Suprapubic skin (tissue), 4 donors: ENCODE data around the gene FGA. TPM values are rescaled to one million over a fixed set of nuclear protein-coding genes. Genes with fewer than 3 reads are reported as not detected.
"Not testable (repeated sequence)": the region's sequence is repeated elsewhere in the genome, so short reads cannot be mapped to it uniquely, and the experiment has no call there.

Experiments used
- DNase-seq, 2 donors: peaks; one replicate each; pipeline ENCODE4 v3.0.0-alpha.2; 2019; ENCODE audit warnings: low spot score in 2 of 2
- H3K27ac ChIP-seq: fragments of 200-600 bp; sonication (generic); one replicate; pipeline ENCODE4 v1.5.1; 2019
- H3K27me3 ChIP-seq: fragments of 200-600 bp; sonication (generic); one replicate; pipeline ENCODE4 v1.5.1; 2019
- H3K36me3 ChIP-seq: fragments of 200-600 bp; sonication (generic); one replicate; pipeline ENCODE4 v1.5.1; 2019
- H3K4me1 ChIP-seq: fragments of 200-600 bp; sonication (generic); one replicate; pipeline ENCODE4 v1.5.1; 2019
- H3K4me3 ChIP-seq: fragments of 200-600 bp; sonication (generic); one replicate; pipeline ENCODE4 v1.5.1; 2019; ENCODE audit warnings: mild to moderate bottlenecking
- H3K9me3 ChIP-seq: fragments of 200-600 bp; sonication (generic); one replicate; pipeline ENCODE4 v1.5.1; 2019
- CTCF ChIP-seq, 2 donors: fragments of 200-600 bp in 1 of 2; fragments of 450-650 bp in 1 of 2; sonication (generic) in 1 of 2; IDR thresholded peaks; one replicate each; pipeline ENCODE4 v1.5.1; 2016 to 2019; ENCODE audit warnings: antibody characterized with exemption in 2 of 2, mild to moderate bottlenecking in 1 of 2, moderate library complexity in 1 of 2
- EP300 ChIP-seq: sonication (generic); formaldehyde crosslinking; IDR thresholded peaks from one replicate; pipeline ENCODE4 v1.6.1; 2017; ENCODE audit warnings: antibody characterized with exemption
- POLR2A ChIP-seq, 2 donors: fragments of 450-650 bp; IDR thresholded peaks; one replicate each; pipeline ENCODE4 v1.6.1; 2017; ENCODE audit warnings: antibody characterized with exemption in 2 of 2, mild to moderate bottlenecking in 2 of 2, moderate library complexity in 2 of 2
- POLR2AphosphoS5 ChIP-seq, 3 donors: sonication (generic); formaldehyde crosslinking; IDR thresholded peaks; one replicate each; pipeline ENCODE4 v1.6.1; 2017; ENCODE audit warnings: antibody characterized with exemption in 3 of 3
- WGBS: methylation state at CpG from one replicate; pipeline ENCODE4 v1.1.5; 2018; 5-methylcytosine and 5-hydroxymethylcytosine counted together
- total RNA-seq, 4 donors: library from RNA; depleted of rRNA; stranded (reverse); fragments of >200 nt; gene quantifications; one replicate each; pipeline ENCODE4 v1.1.0, GENCODE V29; 2016

Gene FGA
- total RNA-seq, 4 donors from 2014 or later: 30.0 TPM; not detected in 3

- WGBS: 83% methylated on average over 7 of the region's 7 CpGs
- no peak overlapping the region for H3K4me3 ChIP-seq
- H3K9me3 ChIP-seq: no peaks in the 10 kb centered on the region
- no peak for DNase-seq
- TF ChIP-seq EP300 (no peak), POLR2AphosphoS5 (IDR thresholded peaks at IDR 0.05) (no peak), POLR2A (IDR thresholded peaks at IDR 0.05) (no peak), CTCF (IDR thresholded peaks at IDR 0.05) (no peak)
- H3K27ac ChIP-seq: no peak overlapping the region
- no peaks in the 10 kb centered on the region for H3K27me3 ChIP-seq
- no peaks in the 10 kb centered on the region for H3K36me3 ChIP-seq
- H3K4me1 ChIP-seq: no peaks in the 10 kb centered on the region
Observed at GRCh38 chr4:154597798-154598774, 7.5 kb upstream of the FGA start.

- H3K27me3 ChIP-seq, H3K36me3 ChIP-seq, H3K4me3 ChIP-seq, DNase-seq, H3K4me1 ChIP-seq, H3K27ac ChIP-seq, H3K9me3 ChIP-seq: not testable (repeated sequence)
- WGBS: 91% methylated on average over 11 of the region's 11 CpGs
Observed at GRCh38 chr4:154597281-154597680, 6.7 kb upstream of the FGA start.

DNA sequence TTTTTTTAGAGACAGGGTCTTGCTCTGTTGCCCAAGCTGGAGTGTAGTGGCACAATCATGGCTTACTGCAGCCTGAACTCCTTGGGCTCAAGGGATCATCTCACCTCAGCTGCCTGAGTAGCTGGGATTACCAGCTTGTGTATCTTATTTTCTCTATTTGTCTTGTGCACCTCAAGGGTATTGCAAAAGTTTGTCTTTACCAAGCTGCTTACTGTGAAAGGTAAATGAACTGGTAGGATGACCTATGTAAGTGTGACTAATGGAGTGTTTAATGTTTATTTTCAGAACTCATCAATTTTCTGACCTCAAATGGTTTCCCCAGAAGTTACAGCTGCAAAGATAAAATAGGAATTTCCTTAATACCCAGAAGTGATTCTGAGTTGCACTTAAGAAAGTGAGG, 5.3 kb upstream of the FGA start:
- no peak overlapping the region for H3K27ac ChIP-seq
- no peaks in the 10 kb centered on the region for H3K9me3 ChIP-seq
- TF ChIP-seq CTCF (IDR thresholded peaks at IDR 0.05): no peak
- no peak for TF ChIP-seq POLR2A (IDR thresholded peaks at IDR 0.05)
- TF ChIP-seq POLR2AphosphoS5 (IDR thresholded peaks at IDR 0.05): no peak
- TF ChIP-seq EP300: no peak
- DNase-seq: no peak
- H3K4me3 ChIP-seq: no peak overlapping the region
- no peaks in the 10 kb centered on the region for H3K36me3 ChIP-seq
- no peaks in the 10 kb centered on the region for H3K4me1 ChIP-seq
- H3K27me3 ChIP-seq: no peaks in the 10 kb centered on the region

DNA sequence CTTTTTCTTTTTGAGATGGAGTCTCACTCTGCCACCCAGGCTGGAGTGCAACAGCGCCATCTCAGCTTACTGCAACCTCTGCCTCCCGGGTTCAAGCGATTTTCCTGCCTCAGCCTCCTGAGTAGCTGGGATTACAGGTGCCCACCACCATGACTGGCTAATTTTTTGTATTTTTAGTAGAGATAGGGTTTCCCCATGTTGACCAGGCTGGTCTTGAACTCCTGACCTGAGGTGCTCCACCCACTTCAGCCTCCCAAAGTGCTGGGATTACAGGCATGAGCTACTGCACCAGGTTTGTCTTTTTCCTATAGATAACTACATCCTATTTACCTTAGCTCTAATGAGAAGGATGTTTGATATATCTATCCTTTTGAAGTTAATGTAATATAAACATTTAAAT, 3.8 kb upstream of the FGA start:
- DNase-seq: not testable (repeated sequence)

GRCh38 chr4:154593868-154594267, 3.3 kb upstream of the FGA start:
- DNase-seq: no peak
- Histone ChIP-seq H3K27me3 (peaks cover 10% of the 10 kb centered on the region), H3K36me3 (no peaks in the 10 kb centered on the region), H3K4me3 (no peak overlapping the region), H3K9me3 (no peaks in the 10 kb centered on the region), H3K27ac (no peak overlapping the region), H3K4me1 (no peaks in the 10 kb centered on the region)
- WGBS: 41% methylated on average over 2 of the region's 2 CpGs
- TF ChIP-seq POLR2AphosphoS5 (IDR thresholded peaks at IDR 0.05) (no peak), EP300 (no peak), CTCF (IDR thresholded peaks at IDR 0.05) (no peak), POLR2A (IDR thresholded peaks at IDR 0.05) (no peak)

More for the DNA sequence above, 3.8 kb upstream of the FGA start:
- H3K36me3 ChIP-seq, H3K9me3 ChIP-seq, H3K4me3 ChIP-seq, H3K27me3 ChIP-seq, H3K4me1 ChIP-seq, H3K27ac ChIP-seq: not testable (repeated sequence)
- WGBS: 86% methylated on average over 3 of the region's 3 CpGs

DNA sequence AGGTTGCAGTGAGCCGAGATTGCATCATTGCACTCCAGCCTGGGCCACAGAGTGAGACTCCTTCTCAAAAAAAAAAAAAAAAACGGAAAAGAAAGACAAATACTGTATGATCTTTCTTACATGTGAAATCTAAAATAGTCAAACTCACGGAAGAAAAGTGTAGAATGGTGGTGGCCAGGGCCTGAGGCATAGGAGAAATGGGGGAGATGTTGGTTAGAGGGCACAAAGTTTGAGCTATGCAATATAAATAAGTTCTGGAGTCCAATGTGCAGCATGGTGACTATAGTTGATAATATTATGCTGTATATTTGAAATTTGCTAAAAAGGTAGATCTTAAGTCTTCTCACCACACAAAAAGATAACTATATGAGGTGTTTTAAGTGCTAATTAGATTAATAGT, 1.3 kb upstream of the FGA start:
- H3K27me3 ChIP-seq: peaks cover 10% of the 10 kb centered on the region
- no peak overlapping the region for H3K27ac ChIP-seq
- WGBS: 78% methylated on average over 3 of the region's 3 CpGs
- H3K36me3 ChIP-seq: no peaks in the 10 kb centered on the region
- H3K4me3 ChIP-seq: no peak overlapping the region
- no peaks in the 10 kb centered on the region for H3K4me1 ChIP-seq
- no peaks in the 10 kb centered on the region for H3K9me3 ChIP-seq
- TF ChIP-seq POLR2A (IDR thresholded peaks at IDR 0.05) (no peak), POLR2AphosphoS5 (IDR thresholded peaks at IDR 0.05) (no peak), CTCF (IDR thresholded peaks at IDR 0.05) (no peak), EP300 (no peak)
- no peak for DNase-seq
